Stimulated activated CD8-positive, alpha-beta memory T cell treated with anti-CD3 and anti-CD28 coated beads, Interleukin-7, amount 100 ng/mL, for 1 hour (primary cell): Measurements from ENCODE around the gene SLC39A5.
"Not testable (repeated sequence)": the region's sequence is repeated elsewhere in the genome, so short reads cannot be mapped to it uniquely, and the experiment has no call there.

Experiments used
- DNase-seq, 2 donors: peaks; one replicate each; pipeline ENCODE4 v3.0.0-alpha.2; 2020; ENCODE audit warnings: low read depth in 2 of 2

Gene SLC39A5

DNA sequence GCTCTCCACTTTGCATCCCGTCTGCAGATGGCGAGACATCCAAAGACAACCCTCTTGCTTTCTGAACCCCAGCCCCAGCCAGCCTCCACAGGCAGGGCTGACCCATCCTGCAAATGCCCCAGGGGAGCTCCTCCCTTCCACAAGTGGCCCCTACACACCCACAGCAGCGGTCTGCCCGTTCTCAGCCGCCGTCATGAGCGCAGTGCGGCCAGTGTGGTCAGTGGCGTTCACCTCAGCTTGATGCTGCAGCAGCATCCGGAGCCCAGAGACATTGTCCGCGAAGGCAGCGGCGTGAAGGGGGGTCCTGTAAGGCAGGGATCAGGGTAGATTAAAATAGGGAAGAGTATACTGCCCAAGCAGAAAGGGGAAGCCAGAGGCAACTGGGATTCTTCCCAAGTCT, 14.6 kb downstream of the SLC39A5 start:
- DNase-seq = no peak

DNA sequence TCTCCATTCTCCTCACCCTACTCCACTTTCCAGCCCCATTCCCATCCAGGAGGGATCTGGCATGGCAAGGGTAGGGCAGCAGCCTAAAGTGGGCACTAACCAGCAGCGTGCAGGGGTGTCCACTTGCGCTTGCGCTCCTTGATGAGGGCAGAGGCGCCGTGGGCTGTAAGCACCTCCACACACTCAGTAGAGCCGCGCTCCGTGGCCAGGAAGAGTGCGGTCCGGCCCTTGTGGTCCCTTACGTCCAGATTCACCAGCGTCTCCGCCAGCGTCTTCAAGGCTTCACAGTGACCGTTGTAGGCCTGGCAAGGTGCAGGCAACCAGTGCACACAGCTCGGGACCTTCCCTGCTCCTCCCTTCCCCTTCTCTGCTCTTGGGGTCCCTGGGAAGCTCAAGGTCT, 18.1 kb downstream of the SLC39A5 start:
- no peak for DNase-seq

DNA sequence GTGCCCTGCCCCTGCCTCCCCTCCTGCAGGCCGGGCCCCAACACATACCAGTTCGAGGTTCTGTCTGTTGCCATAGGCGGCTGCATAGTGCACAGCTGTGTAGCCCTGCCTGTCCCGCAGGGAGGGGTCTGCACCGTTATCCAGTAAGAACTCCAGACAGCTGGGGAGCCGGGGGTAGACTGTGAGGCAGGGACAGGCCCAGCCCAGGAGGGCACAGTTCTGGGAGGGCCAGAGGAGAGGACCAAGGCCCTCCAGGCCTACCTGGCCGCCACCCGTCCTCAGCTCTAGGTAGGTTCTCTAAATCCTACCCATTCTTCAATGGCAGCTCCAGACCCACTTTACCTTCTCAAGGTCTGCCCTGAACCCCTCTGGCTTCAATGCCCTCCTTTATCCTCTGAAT, 18.9 kb downstream of the SLC39A5 start:
- DNase-seq = no peak

DNA sequence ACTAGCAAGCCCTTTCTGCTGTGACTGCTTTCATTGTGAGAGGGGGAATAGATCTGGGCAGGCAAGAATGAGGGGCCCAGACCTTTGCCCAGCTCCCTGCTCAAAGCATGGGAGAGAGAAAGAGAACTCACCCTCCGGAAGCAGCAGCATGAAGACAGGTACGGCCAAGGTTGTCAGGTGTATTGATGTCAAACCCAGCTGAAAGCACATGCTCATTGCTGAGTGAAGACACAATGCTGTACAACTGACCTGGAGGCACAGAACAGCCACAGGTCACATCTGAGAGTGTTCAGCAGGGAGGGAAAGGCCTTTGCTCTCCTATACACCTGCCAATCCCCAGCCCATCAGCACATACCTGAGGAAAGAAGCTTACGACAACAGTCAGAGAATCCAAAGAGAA, 22.8 kb downstream of the SLC39A5 start:
- DNase-seq = no peak

DNA sequence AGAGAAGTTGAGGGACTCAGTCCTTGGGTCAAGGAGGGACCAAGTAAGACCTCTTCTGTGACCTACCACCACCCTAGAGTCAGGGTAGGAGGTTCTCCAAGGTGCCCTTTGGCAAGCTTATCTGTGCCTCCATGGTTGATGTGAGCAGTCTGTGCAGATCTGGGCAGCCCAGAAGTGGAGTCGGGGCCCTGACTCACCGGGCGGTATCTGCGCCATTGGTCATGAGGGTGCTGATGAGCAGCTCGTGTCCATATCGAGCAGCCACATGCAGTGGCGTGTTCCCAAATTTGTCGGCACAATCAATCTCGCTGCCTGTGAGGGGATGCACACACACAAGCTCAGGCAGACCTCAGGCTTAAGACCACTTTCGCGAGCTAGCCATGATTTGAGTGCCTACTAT, 23.2 kb downstream of the SLC39A5 start:
- no peak for DNase-seq

DNA sequence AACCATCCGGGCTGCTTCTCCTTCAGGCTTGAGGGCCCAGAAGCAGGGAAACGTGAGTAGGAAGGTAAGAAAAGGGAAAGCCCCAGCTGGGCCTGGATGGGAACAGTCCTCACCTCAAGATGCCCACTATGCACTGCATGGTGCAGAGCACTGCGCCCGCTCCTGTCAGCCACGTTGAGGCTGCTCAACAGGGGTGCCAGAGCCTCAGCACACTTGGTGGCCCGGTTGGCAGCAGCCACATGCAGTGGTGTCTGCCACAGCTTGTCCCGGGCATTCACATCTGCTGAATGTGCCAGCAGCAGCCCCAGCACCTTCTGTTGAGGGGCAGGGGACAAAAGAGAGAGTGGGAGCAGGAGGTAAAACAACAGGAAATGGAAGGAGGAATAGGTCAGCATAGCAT, 25.8 kb downstream of the SLC39A5 start:
- DNase-seq = no peak

DNA sequence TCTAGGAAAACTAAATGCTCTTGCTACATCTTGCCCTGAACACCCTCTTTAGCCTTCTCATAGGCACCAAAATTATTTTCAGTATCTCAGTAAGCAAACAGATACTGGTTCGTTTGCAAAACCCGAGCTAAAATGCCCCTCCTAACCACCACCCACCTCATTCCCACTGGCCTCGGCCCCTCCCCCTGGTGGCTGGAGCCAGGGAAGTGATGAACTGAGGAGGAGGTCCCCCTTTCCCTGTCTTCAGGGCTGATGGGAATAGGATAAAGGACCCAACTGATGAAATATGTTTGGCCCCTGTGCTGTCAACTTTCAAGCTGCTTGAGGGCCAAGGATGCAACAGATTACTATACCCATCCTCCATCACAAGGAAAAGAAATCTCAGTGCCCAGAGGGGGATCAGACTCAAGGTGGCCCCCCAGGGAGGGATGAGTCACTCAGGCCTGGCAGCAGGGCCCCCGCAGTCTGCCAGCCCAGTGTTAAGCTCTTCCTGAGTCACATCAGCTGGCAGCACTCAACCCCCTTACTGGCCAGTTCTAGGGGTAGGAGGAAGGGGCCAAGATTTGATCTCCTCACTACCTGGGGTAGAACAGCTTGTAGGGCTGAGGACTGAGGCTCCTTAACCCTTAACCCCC, 26.6 kb downstream of the SLC39A5 start:
- no peak for DNase-seq

DNA sequence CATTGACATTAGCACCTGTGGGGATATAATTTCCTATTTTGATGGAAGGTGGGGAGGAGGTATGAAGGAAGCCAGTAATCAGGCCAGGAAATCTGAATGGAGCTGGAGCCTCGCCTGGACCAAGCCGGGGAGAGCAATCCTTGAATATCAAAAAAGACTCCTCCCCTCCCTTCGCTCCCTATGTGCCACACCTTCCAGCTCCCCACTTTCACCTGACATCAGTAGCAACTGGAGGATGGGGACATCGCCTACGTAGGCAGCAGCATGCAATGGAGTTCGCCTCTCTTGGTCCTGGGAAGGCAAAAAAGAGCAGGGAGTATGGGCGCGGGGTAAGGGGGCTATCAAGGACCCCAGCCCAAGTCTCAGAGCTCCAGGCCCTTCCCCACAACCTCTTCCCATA, 27.2 kb downstream of the SLC39A5 start:
- no peak for DNase-seq

DNA sequence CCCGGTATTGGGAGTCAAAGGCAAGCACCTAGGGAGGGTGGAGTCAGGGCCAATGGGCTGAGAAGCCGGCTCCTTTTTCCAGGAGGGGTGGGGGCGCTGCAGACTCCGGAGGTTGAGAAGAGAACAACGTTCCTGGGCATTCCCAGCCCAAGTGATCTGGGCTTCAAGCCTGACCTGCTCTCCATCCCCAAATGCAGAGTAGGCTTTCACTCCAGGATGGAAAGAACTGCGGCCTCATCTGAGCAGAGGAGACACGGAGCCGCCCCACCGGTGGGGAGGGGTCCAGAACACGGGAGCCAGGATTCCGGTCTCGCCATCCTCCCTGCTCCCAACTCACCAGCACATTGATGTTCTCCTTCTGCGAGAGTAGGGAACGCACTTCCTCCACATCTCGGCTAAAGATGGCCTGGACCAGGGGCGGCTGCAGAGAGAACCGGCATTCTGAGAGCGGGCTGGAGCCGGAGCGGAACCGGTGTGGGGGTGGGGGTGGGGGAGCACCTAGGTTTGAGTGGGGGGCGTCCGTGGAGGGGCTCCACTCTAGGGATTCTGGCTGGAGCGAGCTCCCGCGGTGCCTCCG, 27.7 kb downstream of the SLC39A5 start:
- DNase-seq = no peak

DNA sequence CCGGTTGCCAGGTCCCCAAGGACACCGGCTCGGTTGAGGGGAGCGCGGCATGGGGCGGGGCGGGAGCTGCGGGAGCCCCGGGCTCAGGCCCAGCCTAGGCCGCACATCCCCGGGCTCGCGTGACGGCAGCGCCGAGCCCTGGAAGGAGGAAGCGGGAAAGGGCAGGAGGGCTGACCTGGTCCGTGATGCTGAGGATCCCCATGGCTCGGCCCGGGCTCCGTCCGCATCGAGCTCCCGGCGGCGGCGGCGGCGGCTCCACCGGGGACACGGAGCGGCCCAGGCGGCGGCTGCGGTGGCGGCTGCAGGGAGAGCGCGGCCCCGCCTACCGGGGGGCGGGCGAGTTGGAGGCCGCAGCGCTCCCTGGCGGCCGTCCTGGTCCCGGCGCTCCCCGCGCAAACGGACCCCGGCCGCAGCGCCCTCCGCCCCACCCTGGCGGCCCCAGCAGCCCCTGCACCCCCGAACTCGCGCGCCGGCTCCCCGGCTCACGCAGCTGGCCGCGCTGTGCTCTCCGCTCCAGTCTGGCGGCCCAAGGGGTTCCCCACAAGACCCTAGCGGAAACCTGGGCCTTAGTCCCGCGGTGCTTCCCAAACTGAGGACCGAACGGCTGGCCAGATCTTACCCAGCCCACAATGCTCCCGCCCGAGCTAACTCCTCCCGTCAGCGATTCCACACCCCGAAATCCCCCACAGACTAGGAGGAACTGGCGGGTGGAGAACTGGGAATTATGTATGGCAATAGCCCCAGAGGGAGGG, 28.4 kb downstream of the SLC39A5 start, which contains the start of gene ANKRD52:
TSS of gene ANKRD52 (minus strand) at position 317 of the 752 bp plus-strand sequence. CDS start at position 202, 115 bp downstream.
- DNase-seq = peak; percentile 53 to 57

DNA sequence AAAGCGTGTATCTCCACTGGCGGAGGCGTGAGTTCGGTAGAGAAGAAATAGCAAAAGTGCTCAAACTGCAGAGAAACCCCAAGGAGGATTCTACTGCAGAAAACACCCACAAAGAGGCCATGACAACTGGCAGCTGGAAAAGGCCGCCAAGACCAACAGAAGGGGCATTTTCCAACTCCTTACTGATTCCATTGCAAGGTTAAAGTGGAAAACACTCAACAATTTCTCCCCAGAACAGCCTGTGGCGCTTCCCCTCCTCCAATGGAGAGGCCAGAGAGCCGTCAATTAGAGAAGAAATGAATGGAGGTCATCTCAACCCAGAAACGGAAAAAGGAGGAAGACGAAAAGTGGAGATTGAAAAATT, 29.0 kb downstream of the SLC39A5 start:
- DNase-seq = no peak

DNA sequence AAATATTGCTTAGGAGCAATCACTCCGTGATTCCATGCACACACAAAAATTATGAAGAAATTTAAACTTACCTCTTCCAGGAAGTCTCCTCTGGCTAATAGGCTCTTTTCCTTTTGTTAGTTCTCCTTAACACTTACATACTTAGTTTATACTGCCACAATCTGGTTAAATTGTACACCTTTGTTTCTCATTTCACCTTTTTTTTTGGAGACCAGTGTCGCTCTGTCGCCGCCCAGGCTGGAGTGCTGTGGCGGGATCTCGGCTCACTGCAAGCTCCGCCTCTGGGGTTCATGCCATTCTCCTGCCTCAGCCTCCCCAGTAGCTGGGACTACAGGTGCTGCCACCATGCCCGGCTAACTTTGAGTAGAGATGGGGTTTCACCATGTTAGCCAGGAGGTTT, 30.5 kb downstream of the SLC39A5 start:
- DNase-seq = no peak

DNA sequence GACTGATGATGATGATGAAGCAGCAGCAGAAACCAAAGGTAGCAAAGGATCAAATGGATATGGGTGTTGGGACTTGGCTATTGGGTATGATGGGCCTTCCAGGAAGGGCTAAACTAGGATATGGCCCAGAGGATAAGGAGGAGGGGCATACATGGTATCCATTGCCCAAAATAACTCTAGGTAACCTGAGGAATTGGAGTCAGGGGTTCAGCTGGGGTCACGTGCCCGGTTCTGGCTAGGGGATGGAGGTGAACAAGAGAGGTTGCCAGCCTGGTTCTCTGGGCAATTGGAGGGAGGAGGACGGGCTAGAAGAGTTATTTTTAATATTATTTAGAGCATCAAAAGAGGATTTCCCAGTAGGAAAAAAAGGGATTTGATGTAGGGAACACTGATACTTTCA, 31.1 kb downstream of the SLC39A5 start:
- no peak for DNase-seq

DNA sequence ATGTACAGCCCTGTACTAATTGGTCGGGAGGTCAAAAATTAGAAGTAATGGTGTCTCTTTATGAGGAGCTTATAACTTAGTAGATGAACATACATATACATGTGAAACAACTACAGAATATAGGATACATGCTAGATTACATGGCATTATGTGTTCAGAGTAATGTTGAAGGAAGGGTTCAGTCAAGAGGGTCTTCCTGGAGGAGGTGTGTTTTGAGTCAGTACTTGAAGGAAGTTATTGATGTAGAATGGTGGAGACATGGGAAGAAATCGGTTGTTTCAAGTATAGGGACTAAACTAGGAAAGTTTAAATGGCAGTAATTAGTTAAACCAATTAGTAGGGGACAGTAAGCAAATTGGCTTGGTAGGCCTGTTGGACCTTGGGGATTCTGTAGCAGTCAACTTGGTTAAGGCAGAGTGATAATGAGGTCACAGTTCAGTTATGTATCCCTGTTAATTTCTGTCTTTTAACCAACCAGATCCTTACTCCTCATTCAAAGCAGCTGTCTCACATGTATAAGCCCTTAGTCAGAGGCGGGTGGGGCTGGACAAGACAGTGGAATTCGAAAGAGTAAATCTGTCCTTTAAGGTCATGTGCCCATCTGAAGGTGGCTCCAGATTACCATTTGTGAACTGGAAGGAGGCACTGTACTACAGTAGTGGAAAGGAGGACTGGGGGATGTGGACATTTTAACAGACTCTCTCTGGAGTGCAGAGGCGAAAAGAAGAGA, 31.8 kb downstream of the SLC39A5 start:
- no peak for DNase-seq

DNA sequence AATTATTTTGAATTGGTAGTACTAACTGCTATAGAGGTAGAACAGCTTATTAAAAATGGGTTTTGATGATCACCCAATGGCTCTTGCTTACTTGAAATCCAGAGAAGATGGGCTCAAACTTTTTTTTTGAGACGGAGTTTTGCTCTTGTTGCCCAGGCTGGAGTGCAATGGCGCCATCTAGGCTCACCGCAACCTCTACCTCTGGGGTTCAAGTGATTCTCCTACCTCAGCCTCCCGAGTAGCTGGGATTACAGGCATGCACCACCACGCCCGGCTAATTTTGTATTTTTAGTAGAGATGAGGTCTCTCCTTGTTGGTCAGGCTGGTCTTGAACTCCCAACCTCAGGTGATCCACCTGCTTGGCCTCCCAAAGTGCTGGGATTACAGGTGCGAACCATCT, 33.1 kb downstream of the SLC39A5 start:
- DNase-seq = not testable (repeated sequence)

DNA sequence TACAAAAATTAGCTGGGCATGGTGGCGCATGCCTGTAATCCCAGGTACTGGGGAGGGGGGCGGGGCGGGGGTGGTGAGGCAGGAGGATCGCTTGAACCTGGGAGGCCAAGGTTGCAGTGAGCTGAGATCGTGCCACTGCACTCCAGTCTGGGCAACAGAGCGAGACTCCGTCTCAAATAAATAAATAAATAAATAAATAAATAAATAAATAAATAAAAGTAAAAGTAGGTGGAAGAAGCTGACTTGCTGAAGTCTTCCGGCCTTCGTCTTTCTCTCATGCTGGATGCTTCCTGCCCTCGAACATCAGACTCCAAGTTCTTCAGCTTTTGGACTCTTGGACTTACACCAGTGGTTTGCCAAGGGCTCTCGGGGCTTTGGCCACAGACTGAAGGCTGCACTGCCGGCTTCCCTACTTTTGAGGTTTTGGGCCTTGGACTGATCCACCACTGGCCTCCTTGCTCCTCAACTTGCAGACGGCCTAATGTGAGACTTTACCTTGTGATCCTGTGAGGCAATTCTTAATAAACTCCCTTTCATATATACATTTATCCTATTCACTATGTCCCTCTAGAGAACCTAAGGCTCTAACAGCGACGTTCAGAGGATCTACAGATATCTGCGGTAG, 36.3 kb downstream of the SLC39A5 start:
- DNase-seq = not testable (repeated sequence)

DNA sequence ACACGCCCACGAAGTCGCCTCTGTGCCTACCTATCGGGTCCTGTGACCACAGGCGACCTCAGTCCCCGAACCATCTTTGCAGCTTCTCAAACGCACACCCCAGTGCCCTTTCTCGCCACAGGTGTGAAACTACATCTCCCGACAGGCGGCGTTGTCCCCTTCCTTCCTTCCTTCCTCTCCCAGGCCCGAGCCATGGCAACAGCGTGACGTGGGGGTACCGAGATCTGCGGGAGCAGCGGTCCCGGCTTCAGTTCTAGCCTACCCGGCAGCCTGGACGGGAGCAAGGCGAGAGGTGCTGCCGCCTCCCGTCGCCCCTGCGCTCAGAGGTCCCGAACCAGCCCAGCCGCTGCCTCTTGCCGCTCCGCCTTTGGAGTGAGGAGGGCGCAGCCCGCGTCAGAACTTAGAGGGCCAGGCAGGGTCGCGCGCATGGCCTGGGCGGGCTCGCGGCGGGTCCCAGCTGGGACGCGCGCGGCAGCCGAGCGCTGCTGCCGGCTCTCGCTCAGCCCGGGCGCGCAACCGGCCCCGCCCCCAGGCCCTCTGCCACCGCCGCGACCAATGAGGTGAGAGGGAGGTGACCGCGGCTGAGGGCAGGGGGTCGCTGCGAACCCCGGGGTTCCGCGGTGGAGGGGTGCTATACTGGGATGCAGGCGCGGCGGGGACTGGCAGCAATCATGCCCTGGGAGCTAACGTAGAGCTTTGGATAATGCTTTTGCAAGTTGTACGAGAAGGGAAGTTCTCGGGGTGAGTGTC, 37.0 kb downstream of the SLC39A5 start, which contains the start of gene COQ10A:
TSS of gene COQ10A (plus strand) at position 250 of the 750 bp plus-strand sequence. CDS start at position 427, 177 bp downstream.
- DNase-seq = peak; percentile 74 to 82

DNA sequence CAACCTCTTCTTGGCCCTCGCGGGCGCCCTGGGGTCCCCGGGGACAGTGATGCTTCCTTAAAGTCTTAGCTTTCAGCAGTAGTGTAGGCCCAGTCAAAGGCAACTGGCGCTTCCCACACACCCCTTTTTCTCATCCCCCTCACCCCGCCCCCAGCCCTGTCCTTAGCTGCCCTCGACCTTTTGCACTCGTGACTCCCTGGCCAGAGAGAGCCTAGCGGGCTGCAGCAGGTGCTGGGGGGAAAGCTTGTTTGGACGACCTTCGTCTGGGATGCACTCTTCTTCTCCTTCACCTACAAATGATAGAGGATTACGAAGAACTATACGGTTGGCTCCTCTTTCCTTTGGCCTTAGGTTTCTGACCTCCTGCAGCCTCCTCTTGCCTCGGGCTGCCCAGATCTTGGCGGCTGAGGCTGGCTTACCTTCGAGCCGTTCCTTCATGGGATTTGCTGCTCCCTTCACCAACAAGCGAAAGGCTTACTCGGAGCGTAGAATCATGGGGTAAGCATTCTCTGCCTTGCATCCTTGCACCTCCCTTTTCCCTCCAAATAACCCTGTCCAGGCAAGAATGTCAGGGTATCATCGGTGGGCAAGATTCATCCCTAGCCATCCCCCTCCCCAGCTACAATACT, 37.7 kb downstream of the SLC39A5 start:
- no peak for DNase-seq

DNA sequence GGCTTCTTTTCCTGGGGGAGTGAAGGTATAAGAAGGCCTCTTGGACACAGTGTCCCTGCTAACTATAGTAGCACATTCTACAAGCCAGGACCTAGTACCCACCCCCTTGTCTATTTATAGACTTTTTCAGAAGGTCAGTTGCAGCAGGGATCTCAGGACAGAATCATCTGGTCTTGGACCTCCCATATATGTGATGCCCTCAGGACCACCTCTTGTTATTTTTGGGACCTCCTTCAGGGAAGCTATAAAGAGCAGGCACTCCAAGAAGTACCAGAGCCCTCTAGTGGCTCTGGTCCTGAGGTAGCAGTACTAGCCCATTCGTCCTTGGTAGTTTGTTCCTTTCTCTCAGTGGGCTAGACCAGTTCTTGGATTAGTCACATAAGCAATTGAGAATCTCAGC, 41.2 kb downstream of the SLC39A5 start:
- DNase-seq = no peak

DNA sequence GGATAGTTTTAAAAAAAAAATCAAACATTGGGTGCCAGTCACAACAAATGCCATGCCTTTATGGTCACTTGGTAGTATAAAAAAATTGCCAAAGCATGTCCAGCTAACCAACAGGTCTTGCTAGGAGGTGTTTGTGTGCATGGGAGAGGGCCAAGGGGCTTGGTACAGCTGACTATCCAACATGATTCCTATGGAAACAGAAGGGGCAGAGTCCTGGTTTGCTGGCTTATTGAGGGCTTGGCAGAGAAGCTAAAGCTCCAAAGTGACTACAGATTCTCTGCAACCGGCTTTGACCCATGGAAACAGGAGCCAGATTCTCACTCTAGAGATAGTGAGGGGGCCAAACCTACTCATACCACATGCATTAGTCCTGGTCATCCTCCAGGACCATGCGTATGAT, 42.6 kb downstream of the SLC39A5 start:
- DNase-seq = not testable (repeated sequence)

DNA sequence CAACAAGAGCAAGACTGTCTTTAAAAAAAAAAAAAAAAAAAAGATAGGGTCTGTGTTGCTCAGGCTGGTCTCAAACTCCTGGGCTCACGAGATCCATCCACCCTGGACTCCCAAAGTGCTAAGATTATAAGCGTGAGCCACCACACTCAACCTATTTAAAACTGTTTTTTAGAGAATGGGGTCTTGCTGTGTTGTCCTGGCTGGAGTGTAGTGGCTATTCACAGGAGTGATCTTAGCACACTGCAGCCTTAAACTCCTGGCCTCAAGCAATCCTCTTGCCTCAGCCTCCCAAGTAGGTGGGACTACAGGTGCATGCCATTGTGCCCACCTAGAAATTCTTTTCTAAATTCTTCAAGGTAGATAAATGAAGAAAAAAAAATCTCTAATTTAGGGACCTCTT, 44.4 kb downstream of the SLC39A5 start:
- DNase-seq = no peak
